ENCODE results near the gene MMP15.

MMP15 gene

GRCh38 chr16:58035356-58036170, 10.0 kb downstream of the MMP15 start:
- no peak for DNase-seq

GRCh38 chr16:58036943-58037342, 11.4 kb downstream of the MMP15 start:
- no peak for DNase-seq

GRCh38 chr16:58037365-58038057, 12.0 kb downstream of the MMP15 start:
- no peak for DNase-seq

- no peak for DNase-seq
Measured at GRCh38 chr16:58038219-58038641, 12.7 kb downstream of the MMP15 start.

GRCh38 chr16:58039829-58040495, 14.4 kb downstream of the MMP15 start:
- DNase-seq, result no peak

- no peak for DNase-seq
Measured at GRCh38 chr16:58040496-58040846, 14.9 kb downstream of the MMP15 start.

GRCh38 chr16:58040945-58041627, 15.5 kb downstream of the MMP15 start:
- DNase-seq, result no peak

GRCh38 chr16:58041628-58041955, 16.0 kb downstream of the MMP15 start:
- DNase-seq, result no peak

GRCh38 chr16:58042001-58042885, 16.7 kb downstream of the MMP15 start:
- no peak for DNase-seq

GRCh38 chr16:58042886-58043515, 17.4 kb downstream of the MMP15 start:
- no peak for DNase-seq

- DNase-seq, result no peak
Measured at GRCh38 chr16:58043571-58044155, 18.1 kb downstream of the MMP15 start.

GRCh38 chr16:58044266-58045019, 18.9 kb downstream of the MMP15 start:
- no peak for DNase-seq

GRCh38 chr16:58045096-58045495, 19.5 kb downstream of the MMP15 start:
- no peak for DNase-seq

GRCh38 chr16:58046054-58046881, 20.7 kb downstream of the MMP15 start:
- peak; percentile 50 to 78 for DNase-seq

GRCh38 chr16:58046936-58047335, 21.4 kb downstream of the MMP15 start:
- no peak for DNase-seq

- no peak for DNase-seq
Measured at GRCh38 chr16:58047557-58048348, 22.2 kb downstream of the MMP15 start.

GRCh38 chr16:58048494-58049231, 23.1 kb downstream of the MMP15 start:
- no peak for DNase-seq

All from inflammatory macrophage (primary cell).